K562 (cell line): ENCODE data around the gene C21orf58.
A peak's percentile ranks its signal among the peaks of the same experiment; 100 is the strongest.

Experiments used
- CTCF ChIP-seq, 3 experiments: IDR thresholded peaks in 2 of 3; conservative IDR thresholded peaks in 1 of 3; 2 replicates each; pipeline ENCODE4 v1.5.1; 2011 to 2012; ENCODE audit warnings: low read length in 3 of 3, mild to moderate bottlenecking in 3 of 3, control low read depth in 2 of 3, improper control_type of control experiment in 1 of 3, inconsistent platforms in 1 of 3, low read depth in 1 of 3, mixed read lengths in 1 of 3, moderate library complexity in 1 of 3; ENCODE audit not compliant: insufficient read depth in 2 of 3
- E2F8 ChIP-seq: fragments of 450-650 bp; IDR thresholded peaks from 2 replicates; pipeline ENCODE4 v1.7.1; 2018; ENCODE audit warnings: mild to moderate bottlenecking, low read depth; ENCODE audit not compliant: partially characterized antibody
- EP300 ChIP-seq: IDR thresholded peaks from 2 replicates; pipeline ENCODE4 v1.6.1; 2012; ENCODE audit warnings: low read length, improper control_type of control experiment
- ETV6 ChIP-seq, 3 experiments: fragments of 150-350 bp in 1 of 3; sonication (generic) in 1 of 3; formaldehyde crosslinking in 1 of 3; IDR thresholded peaks; 2 replicates each; pipeline versions ENCODE4 v1.6.1 to v1.8.0; 2014 to 2022; ENCODE audit warnings: borderline replicate concordance in 2 of 3, low read depth in 2 of 3, antibody characterized with exemption in 1 of 3, low read length in 1 of 3, mild to moderate bottlenecking in 1 of 3, missing genetic modification reagents in 1 of 3
- MYNN ChIP-seq, 2 experiments: sonication (generic); formaldehyde crosslinking in 1 of 2; IDR thresholded peaks; 2 replicates each; pipeline versions ENCODE4 v1.5.0 to v1.6.1; 2016 to 2020; ENCODE audit warnings: antibody characterized with exemption in 1 of 2, missing genetic modification reagents in 1 of 2
- RBFOX2 ChIP-seq: fragments of 200-400 bp; formaldehyde crosslinking; IDR thresholded peaks from 2 replicates; pipeline ENCODE4 v1.6.1; 2017; ENCODE audit warnings: low read depth, mild to moderate bottlenecking, low read length, moderate library complexity
- RFX7 ChIP-seq: fragments of 250-450 bp; sonication (Bioruptor Pico); IDR thresholded peaks from 2 replicates; pipeline ENCODE4 v1.5.1; 2021; ENCODE audit warnings: mild to moderate bottlenecking
- SIN3B ChIP-seq: fragments of 450-650 bp; IDR thresholded peaks from 2 replicates; pipeline ENCODE4 v1.6.1; 2017; ENCODE audit warnings: low read depth, mild to moderate bottlenecking, moderate library complexity
- SP1 ChIP-seq: sonication (generic); formaldehyde crosslinking; IDR thresholded peaks from 2 replicates; pipeline ENCODE4 v1.8.1; 2022; ENCODE audit warnings: mild to moderate bottlenecking, missing genetic modification reagents
- TAF1 ChIP-seq: IDR thresholded peaks from 2 replicates; pipeline ENCODE4 v1.6.1; 2011; ENCODE audit warnings: mild to moderate bottlenecking, low read length, moderate library complexity; ENCODE audit not compliant: insufficient read depth, control insufficient read depth, severe bottlenecking; ENCODE audit errors: extremely low read depth
- ZFP36 ChIP-seq: fragments of 150-350 bp; IDR thresholded peaks from 2 replicates; pipeline ENCODE4 v1.6.1; 2018; ENCODE audit warnings: low read length, low read depth; ENCODE audit not compliant: partially characterized antibody

- TF ChIP-seq MYNN (IDR thresholded peaks at IDR 0.05) (peak; percentile 81), MYNN (CRISPR knock-in tag; IDR thresholded peaks at IDR 0.05) (no peak), ZFP36 (no peak), RFX7 (CRISPR knock-in tag) (no peak), CTCF (IDR thresholded peaks at IDR 0.05 in 2 of 3, conservative IDR thresholded peaks at IDR 0.05 in 1 of 3; ENCODE audit: insufficient read depth in 2 of 3, low read depth in 1 of 3, low read length in 3 of 3) (no peak), RBFOX2 (no peak), SIN3B (no peak), EP300 (no peak), SP1 (CRISPR knock-in tag) (peak; percentile 74; the same call in 1 of the 2 replicates), TAF1 (no peak), E2F8 (no peak), ETV6 (IDR thresholded peaks at IDR 0.05; ENCODE audit: borderline replicate concordance in 1 of 2, low read depth in 2 of 2, low read length in 1 of 2) (no peak), ETV6 (CRISPR knock-in tag; IDR thresholded peaks at IDR 0.05; ENCODE audit: borderline replicate concordance) (no peak)
These were observed 70.0 kb downstream of the C21orf58 start for GRCh38 chr21:46253610-46254124.
